ENCODE data around the gene EPHX1. TPM values are rescaled to one million over a fixed set of nuclear protein-coding genes. Genes with fewer than 3 reads are reported as not detected.

EPHX1 gene
- total and polyA plus RNA-seq, 4 donors, result 93.8 to 1,448 (median 204) TPM

DNA sequence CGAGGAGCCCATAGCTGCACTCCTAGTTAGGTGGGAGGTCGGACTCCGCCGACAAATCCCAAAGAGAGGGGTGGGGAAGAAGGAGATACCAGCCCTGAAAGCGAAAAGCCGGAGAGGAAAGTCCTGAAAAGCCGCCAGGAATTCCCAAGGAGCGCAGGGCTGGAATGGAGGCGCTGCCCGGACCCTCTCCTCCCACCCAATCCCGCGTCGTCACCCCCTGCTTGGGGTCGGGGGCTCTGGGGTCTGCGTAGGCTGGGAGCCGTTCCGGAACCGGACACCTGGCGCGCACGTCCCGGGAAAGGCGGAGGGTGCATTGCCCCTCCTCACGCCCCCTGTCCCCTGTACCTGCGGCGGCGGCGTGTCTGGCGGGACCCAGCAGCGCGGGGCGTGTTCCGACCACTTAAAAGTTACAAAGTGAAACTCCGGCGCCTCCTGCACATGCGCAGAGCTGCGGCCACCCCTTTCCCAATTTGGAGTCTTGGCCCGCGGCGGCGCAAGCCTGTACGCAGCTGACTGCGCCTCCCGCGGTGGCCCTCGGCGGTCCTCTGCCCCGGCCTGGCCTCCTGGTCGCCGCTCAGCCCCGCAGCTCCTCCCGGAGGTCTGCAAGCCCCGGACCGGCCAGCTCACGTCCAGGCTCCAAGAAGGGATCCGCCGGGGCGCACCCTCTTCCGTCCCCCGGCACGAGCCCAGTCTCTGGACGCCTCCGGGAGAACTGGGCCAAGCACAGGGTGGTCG is 72.2 kb downstream of the EPHX1 start, which contains the start of gene TMEM63A (continued):
- TF ChIP-seq HNF4A (conservative IDR thresholded peaks at IDR 0.05), result peak; percentile 49 to 54
- TF ChIP-seq EGR1 (IDR thresholded peaks at IDR 0.05; ENCODE audit: low read depth in 2 of 2), result peak in 1 of 2 donors; percentile 26

DNA sequence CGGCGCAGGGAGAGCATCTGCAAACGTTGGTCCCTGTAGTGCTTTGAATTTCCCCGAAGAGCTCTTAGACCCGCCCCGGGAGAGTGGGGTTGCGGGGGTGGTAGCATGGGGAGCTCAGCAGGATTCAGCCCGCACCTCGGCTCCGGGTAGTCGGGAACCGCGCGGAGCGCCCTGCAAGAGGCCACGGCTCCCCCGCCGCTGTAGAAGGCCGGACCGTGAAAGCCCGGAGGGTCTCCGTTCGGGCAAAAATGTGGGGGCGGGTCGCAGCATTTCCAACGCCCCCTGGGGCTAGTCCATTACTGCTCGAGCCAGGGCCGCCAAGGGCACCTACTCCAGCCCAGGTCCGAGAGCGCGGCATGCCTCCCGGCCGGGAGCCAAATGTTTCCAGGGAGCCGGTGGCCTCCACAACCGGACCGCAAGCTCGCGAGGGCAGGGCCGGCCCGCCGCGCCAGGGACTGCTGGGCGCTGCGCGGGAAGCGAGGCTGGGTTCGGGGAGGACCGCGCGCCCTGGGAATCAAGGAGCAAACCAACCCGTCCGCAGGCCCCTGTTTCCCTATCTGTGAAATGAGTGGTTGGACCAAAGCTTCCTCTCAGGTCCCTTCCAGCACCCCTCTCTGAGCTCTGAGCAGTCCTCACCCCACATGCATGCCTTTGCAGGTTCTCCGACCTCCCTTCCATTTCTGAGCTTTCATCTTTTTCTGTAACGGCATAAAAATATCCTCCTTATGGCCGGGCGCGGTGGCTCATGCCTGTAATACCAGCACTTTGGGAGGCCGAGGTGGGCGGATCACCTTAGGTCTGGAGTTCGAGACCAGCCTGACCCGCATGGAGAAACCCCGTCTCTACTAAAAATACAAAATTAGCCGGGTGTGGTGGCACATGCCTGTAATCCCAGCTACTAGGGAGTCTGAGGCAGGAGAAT is 73.0 kb downstream of the EPHX1 start:
- peak; percentile 56 for DNase-seq (ENCODE audit: low spot score)

GRCh38 chr1:225883616-225884265 is 73.8 kb downstream of the EPHX1 start:
- no peaks in the 10 kb centered on the region for H3K9me3 ChIP-seq (ENCODE audit: control insufficient read depth in 4 of 4, low read length in 3 of 4)
- TF ChIP-seq GABPA (IDR thresholded peaks at IDR 0.05 in 1 of 2, conservative IDR thresholded peaks at IDR 0.05 in 1 of 2), result no peak
- no peak for TF ChIP-seq NR2F2 (IDR thresholded peaks at IDR 0.05)
- no peak for TF ChIP-seq EGR1 (IDR thresholded peaks at IDR 0.05; ENCODE audit: low read depth in 2 of 2)
- TF ChIP-seq HNF4A (conservative IDR thresholded peaks at IDR 0.05), result no peak
- TF ChIP-seq ZBTB33 (IDR thresholded peaks at IDR 0.05), result no peak
- TF ChIP-seq TAF1 (conservative IDR thresholded peaks at IDR 0.05), result no peak
- no peak for TF ChIP-seq CTCF (IDR thresholded peaks at IDR 0.05; ENCODE audit: low read depth, low read length, missing input control)
- no peak for TF ChIP-seq YY1 (IDR thresholded peaks at IDR 0.05)
- TF ChIP-seq ATF3 (IDR thresholded peaks at IDR 0.05), result no peak
- no peak for TF ChIP-seq RAD21 (IDR thresholded peaks at IDR 0.05)
- no peak for TF ChIP-seq FOXA2 (IDR thresholded peaks at IDR 0.05)
- no peak for TF ChIP-seq REST (IDR thresholded peaks at IDR 0.05)
- H3K4me3 ChIP-seq (ENCODE audit: low read depth in 1 of 3, low read length in 3 of 3), result no peak overlapping the region
- no peaks in the 10 kb centered on the region for H3K27me3 ChIP-seq (ENCODE audit: control insufficient read depth in 4 of 4, insufficient read depth in 4 of 4, low read length in 3 of 4)
- no peak for DNase-seq (ENCODE audit: low spot score)
- H3K27ac ChIP-seq (ENCODE audit: low read depth in 1 of 2, low read length in 2 of 2), result peak overlapping the region in 1 of 2 donors; percentile 98
- H3K36me3 ChIP-seq (ENCODE audit: control insufficient read depth in 4 of 4, insufficient read depth in 3 of 4, low read depth in 1 of 4, low read length in 3 of 4), result no peaks in the 10 kb centered on the region
- 80% methylated on average over 11 of the region's 11 CpGs for WGBS
- no peak overlapping the region for H3K9ac ChIP-seq (ENCODE audit: low read depth in 1 of 2, low read length in 2 of 2)
- peaks cover 22 to 59% (median 48%) of the 10 kb centered on the region in 4 donors for H3K4me1 ChIP-seq (ENCODE audit: control insufficient read depth in 4 of 4, insufficient read depth in 4 of 4, low read length in 3 of 4)

More for the DNA sequence above, 73.0 kb downstream of the EPHX1 start:
- Histone ChIP-seq H3K4me1 (ENCODE audit: control insufficient read depth in 4 of 4, insufficient read depth in 4 of 4, low read length in 3 of 4) (peaks cover 26 to 59% (median 52%) of the 10 kb centered on the region in 4 donors), H3K27me3 (ENCODE audit: control insufficient read depth in 4 of 4, insufficient read depth in 4 of 4, low read length in 3 of 4) (no peaks in the 10 kb centered on the region), H3K27ac (ENCODE audit: low read depth in 1 of 2, low read length in 2 of 2) (peak overlapping the region; percentile 97 to 98), H3K9ac (ENCODE audit: low read depth in 1 of 2, low read length in 2 of 2) (peak overlapping the region; percentile 79 to 90), H3K36me3 (ENCODE audit: control insufficient read depth in 4 of 4, insufficient read depth in 3 of 4, low read depth in 1 of 4, low read length in 3 of 4) (no peaks in the 10 kb centered on the region), H3K9me3 (ENCODE audit: control insufficient read depth in 4 of 4, low read length in 3 of 4) (no peaks in the 10 kb centered on the region), H3K4me3 (ENCODE audit: low read depth in 1 of 3, low read length in 3 of 3) (peak overlapping the region; percentile 75 to 94 (median 83))
- TF ChIP-seq NR2F2 (IDR thresholded peaks at IDR 0.05) (no peak), YY1 (IDR thresholded peaks at IDR 0.05) (peak; percentile 21)
- 8% methylated on average over 63 of the region's 63 CpGs for WGBS

Data from liver (tissue), 9 donors.